Measurements from ENCODE around the gene TBC1D12.

DNA sequence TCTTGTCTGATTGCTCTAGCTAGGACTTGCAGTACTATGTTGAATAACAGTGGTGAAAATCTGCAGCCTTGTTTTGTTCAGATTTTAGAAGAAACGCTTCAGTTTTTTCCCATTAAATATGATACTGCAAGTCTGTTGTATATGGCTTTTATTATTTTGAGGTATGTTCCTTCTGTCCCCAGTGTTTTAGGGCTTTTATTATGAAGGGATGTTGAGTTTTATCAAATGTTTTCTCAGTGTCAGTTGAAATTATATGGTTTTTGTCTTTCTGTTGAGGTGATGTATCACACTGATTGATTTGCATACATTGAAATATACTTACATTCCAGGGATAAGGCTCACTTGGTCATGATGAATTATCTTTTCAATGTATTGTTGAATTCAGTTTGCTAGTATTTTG lies 82.8 kb downstream of the TBC1D12 start:
- TF ChIP-seq, protein P1, sequence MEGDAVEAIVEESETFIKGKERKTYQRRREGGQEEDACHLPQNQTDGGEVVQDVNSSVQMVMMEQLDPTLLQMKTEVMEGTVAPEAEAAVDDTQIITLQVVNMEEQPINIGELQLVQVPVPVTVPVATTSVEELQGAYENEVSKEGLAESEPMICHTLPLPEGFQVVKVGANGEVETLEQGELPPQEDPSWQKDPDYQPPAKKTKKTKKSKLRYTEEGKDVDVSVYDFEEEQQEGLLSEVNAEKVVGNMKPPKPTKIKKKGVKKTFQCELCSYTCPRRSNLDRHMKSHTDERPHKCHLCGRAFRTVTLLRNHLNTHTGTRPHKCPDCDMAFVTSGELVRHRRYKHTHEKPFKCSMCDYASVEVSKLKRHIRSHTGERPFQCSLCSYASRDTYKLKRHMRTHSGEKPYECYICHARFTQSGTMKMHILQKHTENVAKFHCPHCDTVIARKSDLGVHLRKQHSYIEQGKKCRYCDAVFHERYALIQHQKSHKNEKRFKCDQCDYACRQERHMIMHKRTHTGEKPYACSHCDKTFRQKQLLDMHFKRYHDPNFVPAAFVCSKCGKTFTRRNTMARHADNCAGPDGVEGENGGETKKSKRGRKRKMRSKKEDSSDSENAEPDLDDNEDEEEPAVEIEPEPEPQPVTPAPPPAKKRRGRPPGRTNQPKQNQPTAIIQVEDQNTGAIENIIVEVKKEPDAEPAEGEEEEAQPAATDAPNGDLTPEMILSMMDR (IDR thresholded peaks at IDR 0.05) = no peak
- TF ChIP-seq ZFX (IDR thresholded peaks at IDR 0.05; ENCODE audit: borderline replicate concordance) = no peak
